Measurements from ENCODE around the gene RHNO1. TPM values are rescaled to one million over a fixed set of nuclear protein-coding genes. Genes with fewer than 3 reads are reported as not detected.

Gene RHNO1
- total RNA-seq, 1 experiment from 2014 or later = 49.5 TPM

DNA sequence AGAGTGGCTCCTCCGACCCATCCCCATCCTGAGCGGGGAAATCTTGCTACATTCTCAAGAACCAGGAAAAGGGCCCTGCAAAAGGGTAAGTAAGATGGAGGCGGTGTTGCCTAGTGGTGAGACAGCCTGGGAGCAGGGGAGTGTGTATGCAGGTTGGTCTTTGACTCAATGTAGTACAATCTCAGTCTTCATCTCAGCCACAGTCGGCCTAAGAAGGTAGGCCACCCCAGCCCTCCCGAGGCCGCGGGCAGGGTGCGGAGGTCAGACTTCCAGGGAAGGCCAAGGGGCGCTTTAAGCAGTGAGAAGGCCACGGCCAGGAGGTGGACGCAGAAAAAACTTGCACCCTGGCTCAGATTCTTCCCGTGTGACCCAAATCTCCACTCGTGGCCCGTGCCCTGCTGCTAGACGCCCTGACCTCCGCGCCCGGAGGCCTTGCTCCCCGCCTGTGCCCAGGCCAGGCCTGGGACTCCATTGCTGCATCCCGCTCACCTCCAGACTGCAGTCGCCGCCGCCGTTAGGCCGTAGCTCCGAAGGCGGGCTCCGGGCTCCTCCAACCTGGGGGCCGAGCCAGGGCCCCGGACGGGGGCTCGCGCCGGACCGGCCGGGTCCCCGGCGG lies 484 bp upstream of the RHNO1 start (continued):
- TF ChIP-seq, protein P1, sequence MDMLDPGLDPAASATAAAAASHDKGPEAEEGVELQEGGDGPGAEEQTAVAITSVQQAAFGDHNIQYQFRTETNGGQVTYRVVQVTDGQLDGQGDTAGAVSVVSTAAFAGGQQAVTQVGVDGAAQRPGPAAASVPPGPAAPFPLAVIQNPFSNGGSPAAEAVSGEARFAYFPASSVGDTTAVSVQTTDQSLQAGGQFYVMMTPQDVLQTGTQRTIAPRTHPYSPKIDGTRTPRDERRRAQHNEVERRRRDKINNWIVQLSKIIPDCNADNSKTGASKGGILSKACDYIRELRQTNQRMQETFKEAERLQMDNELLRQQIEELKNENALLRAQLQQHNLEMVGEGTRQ (CRISPR knock-in tag; IDR thresholded peaks at IDR 0.05) = no peak
- TF ChIP-seq, protein P2, sequence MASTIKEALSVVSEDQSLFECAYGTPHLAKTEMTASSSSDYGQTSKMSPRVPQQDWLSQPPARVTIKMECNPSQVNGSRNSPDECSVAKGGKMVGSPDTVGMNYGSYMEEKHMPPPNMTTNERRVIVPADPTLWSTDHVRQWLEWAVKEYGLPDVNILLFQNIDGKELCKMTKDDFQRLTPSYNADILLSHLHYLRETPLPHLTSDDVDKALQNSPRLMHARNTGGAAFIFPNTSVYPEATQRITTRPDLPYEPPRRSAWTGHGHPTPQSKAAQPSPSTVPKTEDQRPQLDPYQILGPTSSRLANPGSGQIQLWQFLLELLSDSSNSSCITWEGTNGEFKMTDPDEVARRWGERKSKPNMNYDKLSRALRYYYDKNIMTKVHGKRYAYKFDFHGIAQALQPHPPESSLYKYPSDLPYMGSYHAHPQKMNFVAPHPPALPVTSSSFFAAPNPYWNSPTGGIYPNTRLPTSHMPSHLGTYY (CRISPR knock-in tag; IDR thresholded peaks at IDR 0.05) = no peak
- 0 out of 2 replicates have a peak, but pooled peaks have one; percentile 45 for TF ChIP-seq SMAD4 (CRISPR knock-in tag; IDR thresholded peaks at IDR 0.05)
- TF ChIP-seq ARID4B (CRISPR knock-in tag; IDR thresholded peaks at IDR 0.05; ENCODE audit: borderline replicate concordance) = peak; percentile 71; the same call in 1 of the 2 replicates
- TF ChIP-seq ZMAT4 (CRISPR knock-in tag; IDR thresholded peaks at IDR 0.05) = no peak
- no peak for TF ChIP-seq NFE2L1 (CRISPR knock-in tag; IDR thresholded peaks at IDR 0.05)
- no peak for TF ChIP-seq HMGXB4 (CRISPR knock-in tag; IDR thresholded peaks at IDR 0.05)

DNA sequence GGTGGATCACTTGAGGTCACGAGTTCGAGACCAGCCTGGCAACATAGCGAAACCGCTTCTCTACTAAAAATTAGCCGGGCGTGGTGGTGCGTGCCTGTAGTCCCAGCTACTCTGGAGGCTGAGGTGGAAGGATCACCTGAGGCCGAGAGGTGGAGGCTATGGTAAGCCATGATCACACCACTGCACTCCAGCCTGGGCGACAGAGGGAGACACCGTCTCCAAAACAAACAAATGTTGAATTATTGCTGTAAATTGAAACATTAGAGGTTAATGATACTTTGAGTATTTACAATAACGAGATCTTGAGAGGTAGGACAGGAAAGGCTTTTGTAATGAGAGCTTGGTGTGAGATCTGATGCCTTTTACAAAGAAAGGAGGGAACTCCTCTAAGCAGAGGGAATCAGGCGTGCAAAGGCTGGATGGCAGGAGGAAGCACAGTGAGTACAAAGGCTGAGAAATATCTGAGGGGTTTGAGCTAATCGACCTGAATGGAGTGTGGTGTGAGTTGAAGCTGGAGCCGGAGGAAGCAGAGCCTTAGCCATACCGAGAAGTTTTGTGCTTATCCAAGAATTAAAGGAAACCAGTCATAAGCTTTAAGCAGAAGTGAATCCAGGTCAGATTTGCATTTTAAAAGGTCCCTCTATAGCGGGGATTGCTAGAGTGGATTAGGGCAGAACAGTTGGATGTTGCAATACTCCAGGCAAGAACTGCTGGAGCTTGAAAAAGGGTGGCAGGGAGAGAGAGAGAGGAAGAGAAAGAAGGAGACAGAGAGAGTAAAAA lies 1.1 kb downstream of the RHNO1 start:
- Mint-ChIP-seq H3K27ac (peak overlapping the region; percentile 94), H3K36me3 (peaks cover 21% of the 10 kb centered on the region), H3K4me3 (peak overlapping the region; percentile 99), H3K9me3 (no peaks in the 10 kb centered on the region), H3K27me3 (ENCODE audit: low read depth) (no peaks in the 10 kb centered on the region), H3K4me1 (peaks cover 25% of the 10 kb centered on the region)
- ChIA-PET POLR2A (interaction anchor here (1.2 to 2.4 kb wide), 4 partner anchors 13 to 82 kb away, joined by 3 to 24 read pairs (median 4); partner anchors contain the start of gene TULP3), CTCF (interaction anchor here (0.5 to 2.8 kb wide), 11 partner anchors 12 to 163 kb away, joined by 3 to 31 read pairs (median 5); partner anchors contain the start of gene TULP3)
- no peak for DNase-seq (ENCODE audit: low spot score)
- TF ChIP-seq MAX (CRISPR knock-in tag; IDR thresholded peaks at IDR 0.05) (peak; percentile 18; the same call in 1 of the 2 replicates), ZNF423 (CRISPR knock-in tag; IDR thresholded peaks at IDR 0.05) (no peak), ZNF121 (CRISPR knock-in tag; IDR thresholded peaks at IDR 0.05) (0 out of 2 replicates have a peak, but pooled peaks have one; percentile 41)
- TF ChIP-seq, protein P3, sequence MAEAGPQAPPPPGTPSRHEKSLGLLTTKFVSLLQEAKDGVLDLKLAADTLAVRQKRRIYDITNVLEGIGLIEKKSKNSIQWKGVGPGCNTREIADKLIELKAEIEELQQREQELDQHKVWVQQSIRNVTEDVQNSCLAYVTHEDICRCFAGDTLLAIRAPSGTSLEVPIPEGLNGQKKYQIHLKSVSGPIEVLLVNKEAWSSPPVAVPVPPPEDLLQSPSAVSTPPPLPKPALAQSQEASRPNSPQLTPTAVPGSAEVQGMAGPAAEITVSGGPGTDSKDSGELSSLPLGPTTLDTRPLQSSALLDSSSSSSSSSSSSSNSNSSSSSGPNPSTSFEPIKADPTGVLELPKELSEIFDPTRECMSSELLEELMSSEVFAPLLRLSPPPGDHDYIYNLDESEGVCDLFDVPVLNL (CRISPR knock-in tag; IDR thresholded peaks at IDR 0.05; ENCODE audit: borderline replicate concordance, low read depth) = no peak
- peak; percentile 24 for ATAC-seq

All from WTC11 (cell line).